Vein endothelial cell (primary cell): ENCODE measurements around the gene SRRM3. TPM values are rescaled to one million over a fixed set of nuclear protein-coding genes. Genes with fewer than 3 reads are reported as not detected.

Source experiments
- total RNA-seq: library from RNA; depleted of rRNA; stranded (reverse); fragments of >200 nt; gene quantifications from 2 replicates; pipeline ENCODE4 v1.2.3, GENCODE V29; 2012

SRRM3 gene
- total RNA-seq: 0.67 and 2.6 TPM in 2 replicates

DNA sequence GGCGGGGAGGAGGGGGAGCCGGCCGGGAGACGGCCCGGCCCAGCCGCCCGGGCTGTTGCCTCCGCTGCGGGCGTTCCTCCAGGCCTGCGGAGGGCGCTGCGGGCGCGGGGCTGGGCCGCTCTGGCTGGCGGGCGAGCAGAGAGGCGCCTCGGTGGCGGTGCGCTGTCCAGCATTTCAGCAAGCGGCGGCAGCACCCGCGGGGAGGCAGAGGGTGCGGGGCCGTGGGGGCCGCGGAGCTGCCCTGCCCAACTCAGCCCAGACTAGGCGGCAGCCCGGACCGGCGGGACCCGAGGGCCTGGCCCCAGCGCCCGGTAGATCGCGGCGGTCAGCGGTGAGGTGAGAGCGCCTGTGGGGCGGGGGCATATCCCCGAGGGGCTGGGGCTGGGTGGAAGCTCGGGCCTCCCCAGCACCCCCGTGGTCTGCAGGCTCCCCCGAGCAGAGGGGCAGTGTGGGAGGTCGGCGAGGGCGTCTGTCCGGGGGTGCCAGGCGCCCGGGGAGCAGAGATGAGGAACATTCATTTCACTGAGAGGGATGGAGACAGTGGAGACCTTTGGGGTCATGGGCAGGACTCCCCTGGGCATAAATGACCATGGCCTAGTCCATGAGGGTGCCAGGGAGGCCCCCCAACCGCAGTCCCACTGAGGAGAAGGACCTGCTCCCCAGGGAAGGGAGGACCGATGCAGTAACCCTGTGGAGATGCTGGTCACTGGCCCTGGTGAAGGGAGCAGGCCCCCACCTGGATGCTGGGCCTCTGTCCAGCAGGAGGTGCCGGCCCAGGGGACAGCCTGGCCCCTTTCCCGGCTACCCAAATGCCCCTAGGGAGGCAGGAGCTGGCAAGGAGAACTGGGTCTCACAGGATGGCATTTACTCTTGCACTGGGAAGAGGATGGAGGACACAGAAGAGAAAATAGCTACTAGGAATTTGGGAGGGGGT lies at the start of gene SRRM3:
Gene SRRM3, plus strand, starts transcription at position 165 of the 934 bp plus-strand sequence. CDS start 33,171 bp downstream, outside the sequence.

DNA sequence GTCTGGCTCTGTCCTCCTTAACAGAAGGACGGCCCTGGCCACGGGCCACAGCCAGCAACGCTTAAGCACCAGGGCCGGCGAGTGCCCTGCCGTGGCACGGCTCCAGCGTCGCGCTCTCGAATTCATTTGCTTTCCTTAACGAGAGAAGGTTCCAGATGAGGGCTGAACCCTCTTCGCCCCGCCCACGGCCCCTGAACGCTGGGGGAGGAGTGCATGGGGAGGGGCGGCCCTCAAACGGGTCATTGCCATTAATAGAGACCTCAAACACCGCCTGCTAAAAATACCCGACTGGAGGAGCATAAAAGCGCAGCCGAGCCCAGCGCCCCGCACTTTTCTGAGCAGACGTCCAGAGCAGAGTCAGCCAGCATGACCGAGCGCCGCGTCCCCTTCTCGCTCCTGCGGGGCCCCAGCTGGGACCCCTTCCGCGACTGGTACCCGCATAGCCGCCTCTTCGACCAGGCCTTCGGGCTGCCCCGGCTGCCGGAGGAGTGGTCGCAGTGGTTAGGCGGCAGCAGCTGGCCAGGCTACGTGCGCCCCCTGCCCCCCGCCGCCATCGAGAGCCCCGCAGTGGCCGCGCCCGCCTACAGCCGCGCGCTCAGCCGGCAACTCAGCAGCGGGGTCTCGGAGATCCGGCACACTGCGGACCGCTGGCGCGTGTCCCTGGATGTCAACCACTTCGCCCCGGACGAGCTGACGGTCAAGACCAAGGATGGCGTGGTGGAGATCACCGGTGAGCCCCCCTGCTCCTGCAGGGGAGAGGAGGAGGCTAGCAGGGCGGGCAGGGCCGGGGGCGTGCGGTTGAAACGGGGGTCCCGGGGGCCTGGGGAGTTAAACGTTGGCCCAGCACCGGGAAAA lies 100.9 kb downstream of the SRRM3 start, which contains the start of gene HSPB1:
Gene HSPB1, plus strand, starts transcription at position 327 of the 855 bp plus-strand sequence. Its CDS starts 40 bp downstream, at position 367.

Other genes starting within 250 kb of the SRRM3 start
- 19.7 and 33.0 TPM in 2 replicates for gene TMEM120A, start 207.3 kb upstream of the SRRM3 start, total RNA-seq
- gene STYXL1, start 153.9 kb upstream of the SRRM3 start, total RNA-seq: 31.0 and 32.3 TPM in 2 replicates
- gene MDH2, start 153.8 kb upstream of the SRRM3 start, total RNA-seq: 43.3 and 56.2 TPM in 2 replicates
- gene HSPB1, start 100.8 kb downstream of the SRRM3 start, total RNA-seq: 166 and 226 TPM in 2 replicates
- gene YWHAG, start 157.1 kb downstream of the SRRM3 start, total RNA-seq: 188 and 211 TPM in 2 replicates
- gene SSC4D, start 207.8 kb downstream of the SRRM3 start, total RNA-seq: 0.38 and 0.65 TPM in 2 replicates
- gene ZP3, start 223.1 kb downstream of the SRRM3 start, total RNA-seq: 4.2 and 6.5 TPM in 2 replicates